Fibroblast of lung (primary cell): ENCODE data around the gene FKBP9.

Experiments
- EZH2 ChIP-seq: IDR thresholded peaks from 2 replicates; pipeline ENCODE4 v1.5.1; 2012; ENCODE audit warnings: low read length, control low read depth, mild to moderate bottlenecking; ENCODE audit errors: missing control alignments
- TF ChIP-seq, protein P1 (sequence below), 2 donors: IDR thresholded peaks in 1 of 2; conservative IDR thresholded peaks in 1 of 2; 1 replicate in 1 of 2; 2 replicates in 1 of 2; pipeline ENCODE4 v1.5.1; 2011 to 2012; ENCODE audit warnings: low read length in 2 of 2, control low read depth in 1 of 2, inconsistent platforms in 1 of 2, low read depth in 1 of 2, mild to moderate bottlenecking in 1 of 2

GRCh38 chr7:32929430-32930143 lies 27.7 kb upstream of the FKBP9 start:
- TF ChIP-seq, protein P1, sequence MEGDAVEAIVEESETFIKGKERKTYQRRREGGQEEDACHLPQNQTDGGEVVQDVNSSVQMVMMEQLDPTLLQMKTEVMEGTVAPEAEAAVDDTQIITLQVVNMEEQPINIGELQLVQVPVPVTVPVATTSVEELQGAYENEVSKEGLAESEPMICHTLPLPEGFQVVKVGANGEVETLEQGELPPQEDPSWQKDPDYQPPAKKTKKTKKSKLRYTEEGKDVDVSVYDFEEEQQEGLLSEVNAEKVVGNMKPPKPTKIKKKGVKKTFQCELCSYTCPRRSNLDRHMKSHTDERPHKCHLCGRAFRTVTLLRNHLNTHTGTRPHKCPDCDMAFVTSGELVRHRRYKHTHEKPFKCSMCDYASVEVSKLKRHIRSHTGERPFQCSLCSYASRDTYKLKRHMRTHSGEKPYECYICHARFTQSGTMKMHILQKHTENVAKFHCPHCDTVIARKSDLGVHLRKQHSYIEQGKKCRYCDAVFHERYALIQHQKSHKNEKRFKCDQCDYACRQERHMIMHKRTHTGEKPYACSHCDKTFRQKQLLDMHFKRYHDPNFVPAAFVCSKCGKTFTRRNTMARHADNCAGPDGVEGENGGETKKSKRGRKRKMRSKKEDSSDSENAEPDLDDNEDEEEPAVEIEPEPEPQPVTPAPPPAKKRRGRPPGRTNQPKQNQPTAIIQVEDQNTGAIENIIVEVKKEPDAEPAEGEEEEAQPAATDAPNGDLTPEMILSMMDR (conservative IDR thresholded peaks at IDR 0.05 in 1 of 2, IDR thresholded peaks at IDR 0.05 in 1 of 2; ENCODE audit: low read depth in 1 of 2, low read length in 2 of 2): no peak
- TF ChIP-seq EZH2: no peak
